Peyer's patch (tissue), 4 donors: Measurements from ENCODE around the gene CCNI2. TPM values are rescaled to one million over a fixed set of nuclear protein-coding genes. Genes with fewer than 3 reads are reported as not detected.
A peak's percentile ranks its signal among the peaks of the same experiment; 100 is the strongest.

Experiments
- DNase-seq, 3 donors: peaks; one replicate each; pipeline ENCODE4 v3.0.0-alpha.2; 2017 to 2019
- H3K27ac ChIP-seq, 4 donors: fragments of 200-600 bp; sonication (generic); one replicate each; pipeline ENCODE4 v1.5.1; 2016 to 2019
- H3K27me3 ChIP-seq, 2 donors: fragments of 200-600 bp; sonication (generic); one replicate each; pipeline ENCODE4 v1.5.1; 2019
- H3K36me3 ChIP-seq, 3 donors: fragments of 200-600 bp; sonication (generic); one replicate each; pipeline ENCODE4 v1.5.1; 2016 to 2019
- H3K4me1 ChIP-seq, 4 donors: fragments of 200-600 bp; sonication (generic); one replicate each; pipeline ENCODE4 v1.5.1; 2016 to 2019
- H3K4me3 ChIP-seq, 4 donors: fragments of 200-600 bp; sonication (generic); 1 replicate in 3 of 4; 2 replicates in 1 of 4; pipeline ENCODE4 v1.5.1; 2016 to 2019; ENCODE audit warnings: mild to moderate bottlenecking in 1 of 4
- H3K9me3 ChIP-seq, 4 donors: fragments of 200-600 bp; sonication (generic); one replicate each; pipeline ENCODE4 v1.5.1; 2016 to 2019; ENCODE audit warnings: mild to moderate bottlenecking in 1 of 4
- CTCF ChIP-seq, 6 experiments: fragments of 450-650 bp in 4 of 6; fragments of 200-600 bp in 2 of 6; sonication (generic) in 1 of 6; IDR thresholded peaks; one replicate each; pipeline ENCODE4 v1.5.1; 2017 to 2019; ENCODE audit warnings: antibody characterized with exemption in 6 of 6, mild to moderate bottlenecking in 3 of 6, moderate library complexity in 1 of 6
- POLR2A ChIP-seq, 2 donors: fragments of 450-650 bp; IDR thresholded peaks; one replicate each; pipeline ENCODE4 v1.5.1; 2017; ENCODE audit warnings: antibody characterized with exemption in 2 of 2, mild to moderate bottlenecking in 2 of 2, moderate library complexity in 2 of 2
- total RNA-seq, 4 donors: library from RNA; depleted of rRNA; stranded (reverse); fragments of >200 nt; gene quantifications; one replicate each; pipeline ENCODE4 v1.1.0, GENCODE V29; 2016

CCNI2 gene
- total RNA-seq, 4 donors from 2014 or later: 7.1 to 30.8 (median 11.7) TPM

- Histone ChIP-seq H3K36me3 (no peaks in the 10 kb centered on the region), H3K4me3 (no peak overlapping the region), H3K27ac (peak overlapping the region in 1 of 4 donors; percentile 42), H3K9me3 (no peaks in the 10 kb centered on the region), H3K27me3 (no peaks in the 10 kb centered on the region), H3K4me1 (peaks cover 0 to 40% (median 4%) of the 10 kb centered on the region in 4 donors)
- no peak for TF ChIP-seq CTCF (IDR thresholded peaks at IDR 0.05)
- TF ChIP-seq POLR2A (IDR thresholded peaks at IDR 0.05): no peak
- DNase-seq: peak in 1 of 3 donors; percentile 28
Observed at GRCh38 chr5:132772291-132773070, 25.3 kb downstream of the CCNI2 start.

GRCh38 chr5:132773114-132773513 lies 25.9 kb downstream of the CCNI2 start:
- DNase-seq: peak in 1 of 3 donors; percentile 19
- Histone ChIP-seq H3K27me3 (no peaks in the 10 kb centered on the region), H3K4me3 (no peak overlapping the region), H3K4me1 (peaks cover 0 to 43% (median 7%) of the 10 kb centered on the region in 4 donors), H3K27ac (no peak overlapping the region), H3K36me3 (no peaks in the 10 kb centered on the region), H3K9me3 (no peaks in the 10 kb centered on the region)
- no peak for TF ChIP-seq CTCF (IDR thresholded peaks at IDR 0.05)
- TF ChIP-seq POLR2A (IDR thresholded peaks at IDR 0.05): no peak

- Histone ChIP-seq H3K27ac (no peak overlapping the region), H3K36me3 (no peaks in the 10 kb centered on the region), H3K4me3 (no peak overlapping the region), H3K27me3 (no peaks in the 10 kb centered on the region), H3K9me3 (no peaks in the 10 kb centered on the region), H3K4me1 (peaks cover 0 to 39% (median 7%) of the 10 kb centered on the region in 4 donors)
- TF ChIP-seq CTCF (IDR thresholded peaks at IDR 0.05): no peak
- TF ChIP-seq POLR2A (IDR thresholded peaks at IDR 0.05): no peak
- peak in 1 of 3 donors; percentile 40 for DNase-seq
Observed at GRCh38 chr5:132773601-132774355, 26.6 kb downstream of the CCNI2 start.

GRCh38 chr5:132774406-132774805 lies 27.2 kb downstream of the CCNI2 start:
- TF ChIP-seq CTCF (IDR thresholded peaks at IDR 0.05) (no peak), POLR2A (IDR thresholded peaks at IDR 0.05) (no peak)
- Histone ChIP-seq H3K4me3 (no peak overlapping the region), H3K36me3 (no peaks in the 10 kb centered on the region), H3K9me3 (no peaks in the 10 kb centered on the region), H3K27me3 (no peaks in the 10 kb centered on the region), H3K4me1 (peaks cover 0 to 39% (median 7%) of the 10 kb centered on the region in 4 donors), H3K27ac (no peak overlapping the region)
- DNase-seq: peak in 1 of 3 donors; percentile 35

- Histone ChIP-seq H3K9me3 (no peaks in the 10 kb centered on the region), H3K4me1 (peaks cover 0 to 39% (median 7%) of the 10 kb centered on the region in 4 donors), H3K27me3 (no peaks in the 10 kb centered on the region), H3K36me3 (no peaks in the 10 kb centered on the region), H3K27ac (peak overlapping the region in 1 of 4 donors; percentile 3), H3K4me3 (no peak overlapping the region)
- DNase-seq: peak in 1 of 3 donors; percentile 42
- TF ChIP-seq POLR2A (IDR thresholded peaks at IDR 0.05) (no peak), CTCF (IDR thresholded peaks at IDR 0.05) (no peak)
Observed at GRCh38 chr5:132774896-132775295, 27.7 kb downstream of the CCNI2 start.
